ENCODE measurements around the gene ADARB2.

The ADARB2 gene

DNA sequence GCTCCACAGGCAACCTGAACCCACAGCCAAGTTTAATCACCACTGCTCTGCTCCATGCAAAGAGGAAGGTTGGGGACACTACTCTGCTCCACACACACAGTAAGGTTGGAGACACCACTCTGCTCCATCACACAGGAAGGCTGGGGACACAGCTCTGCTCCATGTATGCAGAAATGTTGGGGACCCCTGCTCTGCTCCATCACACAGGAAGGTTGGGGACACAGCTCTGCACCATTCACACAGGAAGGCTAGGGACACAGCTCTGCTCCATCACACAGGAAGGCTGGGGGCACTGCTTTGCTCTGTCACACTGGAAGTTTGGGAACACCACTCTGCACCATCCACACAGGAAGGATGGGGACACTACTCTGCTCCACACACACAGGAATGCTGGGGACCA lies 14.8 kb upstream of the ADARB2 start:
- H3K4me1 ChIP-seq (ENCODE audit: control insufficient read depth, insufficient read depth, low read length): peaks cover 7% of the 10 kb centered on the region
- H3K4me3 ChIP-seq (ENCODE audit: low read depth, low read length): no peak overlapping the region
- H3K9ac ChIP-seq (ENCODE audit: low read depth, low read length): no peak overlapping the region
- H3K36me3 ChIP-seq (ENCODE audit: control insufficient read depth, insufficient read depth, low read length): no peaks in the 10 kb centered on the region
- no peaks in the 10 kb centered on the region for H3K9me3 ChIP-seq (ENCODE audit: control insufficient read depth, insufficient read depth, low read length)
- no peaks in the 10 kb centered on the region for H3K27me3 ChIP-seq (ENCODE audit: control insufficient read depth, insufficient read depth, low read length)

DNA sequence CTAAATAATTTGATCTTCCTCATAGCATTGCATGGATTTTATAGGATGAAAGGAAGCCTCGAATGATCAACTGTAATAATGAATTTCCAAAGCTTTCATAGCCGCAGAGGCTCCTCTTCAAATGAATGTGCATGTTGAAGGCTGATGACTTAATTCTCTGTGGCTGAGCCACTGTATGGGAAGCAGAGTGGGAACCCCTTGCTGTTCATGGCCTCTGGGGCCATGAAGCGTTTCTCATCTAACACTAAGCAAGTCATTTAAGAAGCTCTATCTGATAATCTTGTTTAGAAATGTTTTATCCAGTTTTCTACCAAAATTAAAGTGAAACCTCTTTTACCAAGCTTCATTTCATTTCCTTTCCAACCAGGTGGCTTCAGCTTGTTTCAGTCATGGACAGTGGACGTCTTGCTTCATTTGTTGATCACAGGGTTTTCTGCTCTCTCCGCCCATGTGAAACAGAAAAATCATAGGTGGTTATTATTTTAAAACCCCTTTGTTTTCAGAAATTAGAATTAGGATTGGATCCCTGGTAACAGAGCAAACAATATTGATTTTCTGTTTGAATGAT lies 10.3 kb upstream of the ADARB2 start:
- Histone ChIP-seq H3K9me3 (ENCODE audit: control insufficient read depth, insufficient read depth, low read length) (no peaks in the 10 kb centered on the region), H3K9ac (ENCODE audit: low read depth, low read length) (no peak overlapping the region), H3K36me3 (ENCODE audit: control insufficient read depth, insufficient read depth, low read length) (no peaks in the 10 kb centered on the region), H3K27me3 (ENCODE audit: control insufficient read depth, insufficient read depth, low read length) (no peaks in the 10 kb centered on the region), H3K4me3 (ENCODE audit: low read depth, low read length) (no peak overlapping the region), H3K4me1 (ENCODE audit: control insufficient read depth, insufficient read depth, low read length) (no peaks in the 10 kb centered on the region)

DNA sequence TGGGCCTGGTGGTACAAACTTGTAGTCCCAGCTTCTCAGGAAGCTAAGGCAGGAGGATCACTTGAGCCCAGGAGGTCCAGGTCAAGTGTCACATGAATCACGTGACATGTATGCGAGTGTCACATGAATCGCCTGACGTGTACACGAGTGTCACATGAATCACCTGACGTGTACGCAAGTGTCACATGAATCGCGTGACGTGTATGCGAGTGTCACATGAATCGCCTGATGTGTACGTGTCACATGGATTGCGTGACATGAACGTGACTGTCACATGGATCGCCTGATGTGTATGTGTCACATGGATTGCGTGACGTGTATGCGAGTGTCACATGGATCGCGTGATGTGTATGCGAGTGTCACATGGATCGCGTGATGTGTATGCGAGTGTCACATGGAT lies 9.5 kb upstream of the ADARB2 start:
- Histone ChIP-seq H3K4me1 (ENCODE audit: control insufficient read depth, insufficient read depth, low read length) (no peaks in the 10 kb centered on the region), H3K27me3 (ENCODE audit: control insufficient read depth, insufficient read depth, low read length) (no peaks in the 10 kb centered on the region), H3K9ac (ENCODE audit: low read depth, low read length) (no peak overlapping the region), H3K9me3 (ENCODE audit: control insufficient read depth, insufficient read depth, low read length) (no peaks in the 10 kb centered on the region), H3K4me3 (ENCODE audit: low read depth, low read length) (no peak overlapping the region), H3K36me3 (ENCODE audit: control insufficient read depth, insufficient read depth, low read length) (no peaks in the 10 kb centered on the region)

DNA sequence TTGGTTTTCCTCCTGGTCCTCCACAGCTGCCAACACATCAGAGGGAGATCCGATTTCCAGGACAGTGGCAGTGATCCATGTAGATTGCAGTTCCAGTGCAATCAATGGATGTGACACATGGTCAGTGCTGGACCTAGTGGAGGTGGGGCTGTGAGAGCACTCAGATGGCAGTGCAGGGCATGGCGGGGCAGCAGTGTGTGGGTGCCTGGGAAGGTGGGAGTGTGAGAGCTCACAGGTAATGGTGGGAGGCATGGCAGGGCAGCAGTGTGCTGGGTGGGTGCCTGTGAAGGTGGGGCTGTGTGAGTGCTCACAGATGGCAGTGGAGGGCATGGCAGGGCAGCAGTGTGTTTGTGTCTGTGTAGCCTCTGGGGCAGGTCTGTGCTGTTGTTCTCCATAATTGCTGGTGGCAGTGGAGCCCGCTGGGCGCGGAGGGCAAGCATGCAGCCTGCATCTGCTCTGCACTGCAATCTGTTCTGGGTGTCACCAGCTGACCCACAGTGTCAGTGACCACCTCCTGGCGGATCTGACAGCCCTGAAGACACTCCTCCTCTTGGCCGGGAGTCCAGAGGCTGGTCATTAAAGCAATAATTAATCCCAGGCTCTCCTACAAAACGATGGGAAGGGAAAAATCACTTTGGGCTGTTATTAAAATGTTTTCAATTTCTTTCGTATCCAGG lies 8.6 kb upstream of the ADARB2 start:
- H3K36me3 ChIP-seq (ENCODE audit: control insufficient read depth, insufficient read depth, low read length): no peaks in the 10 kb centered on the region
- no peak overlapping the region for H3K9ac ChIP-seq (ENCODE audit: low read depth, low read length)
- no peaks in the 10 kb centered on the region for H3K9me3 ChIP-seq (ENCODE audit: control insufficient read depth, insufficient read depth, low read length)
- H3K4me1 ChIP-seq (ENCODE audit: control insufficient read depth, insufficient read depth, low read length): no peaks in the 10 kb centered on the region
- no peak overlapping the region for H3K4me3 ChIP-seq (ENCODE audit: low read depth, low read length)
- H3K27me3 ChIP-seq (ENCODE audit: control insufficient read depth, insufficient read depth, low read length): peaks cover 4% of the 10 kb centered on the region

DNA sequence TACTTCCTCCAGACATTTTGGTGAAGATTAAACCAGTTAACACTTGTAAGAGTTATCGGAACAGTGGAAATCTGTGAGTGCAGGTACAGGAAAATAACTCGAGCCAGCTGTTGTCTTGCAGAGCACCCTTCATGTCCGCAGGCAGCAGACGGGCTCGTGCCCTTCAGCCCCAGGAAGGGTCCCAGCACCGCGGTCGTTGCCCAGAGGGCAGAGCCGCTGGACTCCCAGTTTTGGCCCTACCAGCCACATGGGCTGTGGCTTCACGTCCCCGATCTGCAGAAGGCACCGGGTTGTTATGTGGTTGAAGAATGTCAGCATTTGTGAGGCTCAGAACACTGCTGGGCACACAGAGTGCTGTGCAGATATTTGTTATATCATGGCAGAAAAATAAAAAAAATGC lies 7.2 kb upstream of the ADARB2 start:
- Histone ChIP-seq H3K27me3 (ENCODE audit: control insufficient read depth, insufficient read depth, low read length) (peaks cover 17% of the 10 kb centered on the region), H3K9ac (ENCODE audit: low read depth, low read length) (no peak overlapping the region), H3K4me1 (ENCODE audit: control insufficient read depth, insufficient read depth, low read length) (no peaks in the 10 kb centered on the region)

DNA sequence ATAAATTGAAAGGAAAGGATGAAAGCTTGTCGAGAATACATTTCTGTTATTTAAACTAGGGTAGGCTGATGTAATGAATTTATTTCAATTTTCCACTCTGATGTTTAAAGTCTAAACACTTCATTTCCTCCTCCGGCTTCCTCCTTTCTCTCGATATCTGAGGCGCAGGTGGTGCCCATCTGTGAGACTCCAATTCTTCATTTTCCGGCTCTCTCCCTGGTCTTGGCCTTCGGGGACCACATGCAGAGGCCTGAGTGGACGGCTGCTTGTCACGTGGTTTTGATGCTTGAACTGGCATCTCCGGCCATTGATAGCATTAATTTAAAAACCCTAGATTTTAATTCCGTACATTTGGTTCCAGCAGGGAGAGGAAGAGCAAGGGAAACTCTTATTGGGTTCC lies 5.8 kb upstream of the ADARB2 start:
- Histone ChIP-seq H3K4me1 (ENCODE audit: control insufficient read depth, insufficient read depth, low read length) (no peaks in the 10 kb centered on the region), H3K4me3 (ENCODE audit: low read depth, low read length) (no peak overlapping the region), H3K9me3 (ENCODE audit: control insufficient read depth, insufficient read depth, low read length) (no peaks in the 10 kb centered on the region)

More for the DNA sequence above, 7.2 kb upstream of the ADARB2 start:
- no peak overlapping the region for H3K4me3 ChIP-seq (ENCODE audit: low read depth, low read length)
- H3K36me3 ChIP-seq (ENCODE audit: control insufficient read depth, insufficient read depth, low read length): no peaks in the 10 kb centered on the region
- H3K9me3 ChIP-seq (ENCODE audit: control insufficient read depth, insufficient read depth, low read length): no peaks in the 10 kb centered on the region

DNA sequence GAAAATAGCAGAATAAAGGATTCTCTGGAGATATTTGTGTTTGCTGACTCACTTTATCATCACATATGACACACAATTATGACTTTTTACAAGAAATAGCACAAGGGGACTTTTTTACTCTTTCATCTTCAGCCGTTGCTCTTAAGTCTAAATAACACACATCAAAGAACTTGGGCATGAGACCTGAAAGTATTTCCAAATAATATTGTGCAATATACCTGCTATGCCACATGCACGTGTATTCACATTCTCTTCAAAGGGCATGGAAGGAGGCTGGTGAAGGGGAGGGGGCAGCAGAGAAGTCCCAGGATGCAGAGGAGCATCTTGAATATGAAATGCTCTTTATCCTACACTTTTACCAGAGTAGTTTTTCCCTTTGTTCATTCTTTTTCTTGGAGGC lies 4.1 kb upstream of the ADARB2 start:
- Histone ChIP-seq H3K9me3 (ENCODE audit: control insufficient read depth, insufficient read depth, low read length) (no peaks in the 10 kb centered on the region), H3K9ac (ENCODE audit: low read depth, low read length) (no peak overlapping the region), H3K27me3 (ENCODE audit: control insufficient read depth, insufficient read depth, low read length) (peaks cover 38% of the 10 kb centered on the region), H3K4me1 (ENCODE audit: control insufficient read depth, insufficient read depth, low read length) (peaks cover 4% of the 10 kb centered on the region), H3K36me3 (ENCODE audit: control insufficient read depth, insufficient read depth, low read length) (no peaks in the 10 kb centered on the region), H3K4me3 (ENCODE audit: low read depth, low read length) (no peak overlapping the region)

More for the DNA sequence above, 5.8 kb upstream of the ADARB2 start:
- no peaks in the 10 kb centered on the region for H3K36me3 ChIP-seq (ENCODE audit: control insufficient read depth, insufficient read depth, low read length)
- peaks cover 30% of the 10 kb centered on the region for H3K27me3 ChIP-seq (ENCODE audit: control insufficient read depth, insufficient read depth, low read length)
- H3K9ac ChIP-seq (ENCODE audit: low read depth, low read length): no peak overlapping the region

DNA sequence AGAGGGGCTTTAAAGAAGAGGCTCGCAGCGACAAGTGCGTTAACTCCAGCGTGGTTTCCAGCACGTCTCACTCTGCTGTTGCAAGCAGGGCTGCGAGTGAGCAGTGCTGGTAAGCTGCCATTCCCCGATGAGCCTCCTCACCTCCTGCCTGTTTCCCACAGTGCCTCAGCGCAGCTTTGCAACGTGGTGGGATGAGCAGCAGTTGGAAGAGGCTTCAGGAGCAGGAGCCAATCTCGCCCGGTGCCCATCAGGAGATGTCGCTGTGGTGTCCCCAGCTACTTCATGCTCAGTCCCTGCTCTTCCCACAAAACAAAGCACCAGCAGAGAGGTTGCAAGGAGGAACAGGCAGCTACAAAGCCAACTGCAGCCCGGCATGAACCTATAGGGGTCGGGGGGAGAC lies 2.4 kb upstream of the ADARB2 start:
- Histone ChIP-seq H3K9ac (ENCODE audit: low read depth, low read length) (no peak overlapping the region), H3K4me3 (ENCODE audit: low read depth, low read length) (no peak overlapping the region), H3K27me3 (ENCODE audit: control insufficient read depth, insufficient read depth, low read length) (peaks cover 55% of the 10 kb centered on the region), H3K4me1 (ENCODE audit: control insufficient read depth, insufficient read depth, low read length) (peaks cover 4% of the 10 kb centered on the region), H3K36me3 (ENCODE audit: control insufficient read depth, insufficient read depth, low read length) (no peaks in the 10 kb centered on the region), H3K9me3 (ENCODE audit: control insufficient read depth, insufficient read depth, low read length) (no peaks in the 10 kb centered on the region)

DNA sequence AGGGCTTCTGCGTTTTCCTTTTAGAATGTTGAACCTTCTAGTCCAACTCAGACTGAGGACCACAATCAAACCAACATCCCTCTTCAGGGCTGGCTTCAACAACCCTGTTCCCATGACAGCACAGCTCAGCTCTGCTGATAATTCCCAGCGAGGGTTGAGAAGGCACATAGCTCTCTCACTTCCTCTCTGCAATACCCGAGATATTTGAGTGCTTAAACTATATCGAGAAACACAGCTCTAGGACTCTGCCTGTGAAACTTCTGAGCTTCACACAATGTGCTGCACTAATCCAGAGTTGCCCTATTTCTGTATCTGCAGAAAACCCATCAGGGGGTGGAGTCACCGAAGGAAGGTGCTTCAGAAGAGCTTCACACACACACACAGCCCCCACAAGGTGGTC lies 1.6 kb upstream of the ADARB2 start:
- peaks cover 4% of the 10 kb centered on the region for H3K4me1 ChIP-seq (ENCODE audit: control insufficient read depth, insufficient read depth, low read length)
- H3K36me3 ChIP-seq (ENCODE audit: control insufficient read depth, insufficient read depth, low read length): no peaks in the 10 kb centered on the region
- peaks cover 61% of the 10 kb centered on the region for H3K27me3 ChIP-seq (ENCODE audit: control insufficient read depth, insufficient read depth, low read length)
- H3K9me3 ChIP-seq (ENCODE audit: control insufficient read depth, insufficient read depth, low read length): no peaks in the 10 kb centered on the region
- H3K4me3 ChIP-seq (ENCODE audit: low read depth, low read length): no peak overlapping the region
- H3K9ac ChIP-seq (ENCODE audit: low read depth, low read length): no peak overlapping the region

DNA sequence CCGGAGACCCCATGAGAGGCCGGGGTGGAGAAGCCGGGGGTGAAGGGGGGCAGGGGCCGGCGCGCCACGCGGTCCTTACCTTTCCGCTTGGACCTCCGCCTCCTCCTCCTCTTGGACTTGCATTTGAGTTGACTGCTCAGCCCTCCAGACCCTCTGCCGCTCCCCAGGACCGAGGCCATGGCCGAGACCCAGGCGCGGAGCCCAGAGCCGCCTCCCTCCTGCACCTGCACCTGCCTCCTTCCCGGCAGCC lies 428 bp downstream of the ADARB2 start:
- no peaks in the 10 kb centered on the region for H3K9me3 ChIP-seq (ENCODE audit: control insufficient read depth, insufficient read depth, low read length)
- peaks cover 4% of the 10 kb centered on the region for H3K4me1 ChIP-seq (ENCODE audit: control insufficient read depth, insufficient read depth, low read length)
- H3K9ac ChIP-seq (ENCODE audit: low read depth, low read length): no peak overlapping the region
- H3K4me3 ChIP-seq (ENCODE audit: low read depth, low read length): peak overlapping the region; percentile 54
- peaks cover 61% of the 10 kb centered on the region for H3K27me3 ChIP-seq (ENCODE audit: control insufficient read depth, insufficient read depth, low read length)
- H3K36me3 ChIP-seq (ENCODE audit: control insufficient read depth, insufficient read depth, low read length): no peaks in the 10 kb centered on the region

DNA sequence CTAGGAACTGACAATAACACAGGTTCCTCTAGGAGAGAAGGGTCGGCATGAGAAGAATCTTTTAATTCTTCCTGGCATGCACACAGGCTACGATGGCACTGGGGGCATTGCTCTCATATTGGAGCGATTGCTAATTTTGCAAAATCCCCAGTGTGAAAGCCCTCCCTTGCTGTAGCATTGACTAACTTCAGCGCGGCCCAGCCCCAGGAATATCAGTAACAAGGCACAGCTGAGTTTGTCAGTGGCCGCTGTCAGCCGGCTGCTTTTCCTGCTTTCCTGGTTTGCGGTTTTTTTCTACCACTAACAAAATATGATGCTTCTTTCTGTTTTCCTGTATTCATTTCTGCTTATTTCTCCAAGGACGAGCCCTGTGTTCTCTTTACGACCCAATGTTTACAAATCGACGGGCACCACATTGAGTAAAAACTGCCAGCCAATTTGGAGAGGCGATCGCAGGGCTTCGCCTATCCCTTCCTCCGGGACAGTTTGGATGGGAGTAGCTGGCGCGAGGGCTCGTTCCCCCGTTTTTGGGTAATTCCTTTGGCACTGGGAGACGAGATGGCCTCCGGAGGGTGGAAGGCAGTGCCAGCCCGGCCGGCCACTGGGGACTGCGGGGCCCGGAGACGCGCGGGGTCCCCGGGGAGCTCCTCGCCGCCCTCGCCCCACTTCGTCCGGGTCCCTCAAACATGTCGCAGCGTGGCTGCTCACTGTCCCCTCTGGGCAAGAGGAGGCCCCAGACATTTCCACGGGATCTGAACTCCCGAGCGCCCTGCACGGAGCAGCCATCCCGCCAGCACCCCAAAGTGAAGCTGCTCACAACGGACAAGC lies 967 bp downstream of the ADARB2 start:
- H3K27me3 ChIP-seq (ENCODE audit: control insufficient read depth, insufficient read depth, low read length): peaks cover 61% of the 10 kb centered on the region
- H3K4me3 ChIP-seq (ENCODE audit: low read depth, low read length): peak overlapping the region; percentile 54
- H3K9ac ChIP-seq (ENCODE audit: low read depth, low read length): no peak overlapping the region
- H3K4me1 ChIP-seq (ENCODE audit: control insufficient read depth, insufficient read depth, low read length): peaks cover 4% of the 10 kb centered on the region
- H3K9me3 ChIP-seq (ENCODE audit: control insufficient read depth, insufficient read depth, low read length): no peaks in the 10 kb centered on the region
- no peaks in the 10 kb centered on the region for H3K36me3 ChIP-seq (ENCODE audit: control insufficient read depth, insufficient read depth, low read length)

DNA sequence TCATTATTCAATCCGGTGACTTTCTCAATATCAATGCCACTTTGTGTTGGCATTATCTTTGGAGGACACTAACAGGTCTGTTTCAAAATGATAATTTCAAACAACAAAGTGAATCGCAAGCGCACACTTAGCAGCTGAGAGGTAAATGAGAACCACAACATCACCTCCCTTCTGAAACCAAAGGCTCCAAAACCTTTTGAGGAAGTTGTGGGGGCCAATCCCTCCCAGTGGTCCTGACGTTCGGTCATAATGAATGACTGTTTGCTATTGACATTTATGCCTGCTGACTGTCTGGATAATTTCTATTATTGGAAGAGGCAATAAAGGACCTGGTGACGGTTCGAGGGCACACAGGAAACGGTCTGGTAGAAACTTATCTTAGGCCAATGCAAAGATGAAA lies 1.8 kb downstream of the ADARB2 start:
- no peaks in the 10 kb centered on the region for H3K9me3 ChIP-seq (ENCODE audit: control insufficient read depth, insufficient read depth, low read length)
- H3K27me3 ChIP-seq (ENCODE audit: control insufficient read depth, insufficient read depth, low read length): peaks cover 54% of the 10 kb centered on the region
- H3K4me3 ChIP-seq (ENCODE audit: low read depth, low read length): no peak overlapping the region
- H3K4me1 ChIP-seq (ENCODE audit: control insufficient read depth, insufficient read depth, low read length): peaks cover 7% of the 10 kb centered on the region
- H3K9ac ChIP-seq (ENCODE audit: low read depth, low read length): no peak overlapping the region
- no peaks in the 10 kb centered on the region for H3K36me3 ChIP-seq (ENCODE audit: control insufficient read depth, insufficient read depth, low read length)
